ENCODE data around the gene DNMBP. TPM values are rescaled to one million over a fixed set of nuclear protein-coding genes. Genes with fewer than 3 reads are reported as not detected.

The DNMBP gene
- total RNA-seq, 1 experiment from 2014 or later = 60.3 TPM

DNA sequence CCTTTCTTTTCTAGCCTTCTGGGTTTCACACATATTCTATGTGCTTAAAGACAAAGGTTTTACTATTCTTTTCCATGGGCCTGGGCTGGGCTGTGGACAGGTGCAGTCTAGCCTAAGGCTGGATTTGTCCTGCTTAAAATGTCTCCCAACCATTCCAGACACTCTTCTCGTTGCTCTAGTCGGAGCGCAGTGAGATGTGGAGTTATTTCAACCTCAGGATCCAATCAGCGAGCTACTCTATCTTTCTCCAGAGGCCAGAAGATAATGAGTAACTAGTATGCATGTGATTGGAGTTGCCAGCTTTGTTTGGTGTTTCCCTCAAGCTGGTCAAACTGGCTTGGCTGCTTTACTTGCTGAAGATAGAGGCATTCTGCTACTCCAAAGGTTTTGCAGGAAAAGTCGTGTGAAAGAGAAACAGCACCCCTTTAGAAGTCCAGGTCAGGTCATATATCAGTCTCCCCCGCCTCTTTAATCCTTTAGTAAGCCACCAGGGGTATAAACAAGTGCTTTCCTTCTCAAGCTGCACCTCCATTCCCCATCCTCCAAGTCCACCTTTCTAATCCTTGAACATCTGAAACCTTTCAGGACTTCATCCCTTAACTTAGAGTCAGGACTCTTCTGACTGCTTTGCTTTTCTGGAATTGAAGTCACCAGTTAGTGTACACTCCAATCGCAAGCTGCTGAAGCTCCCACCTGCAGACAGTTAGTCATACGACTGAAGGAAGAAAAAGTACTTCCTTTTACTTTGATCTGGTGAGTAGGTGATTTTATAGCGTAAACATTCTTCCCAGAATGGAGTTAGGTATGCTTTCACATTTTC is 78.8 kb downstream of the DNMBP start:
- Histone ChIP-seq H3K4me3 (replicated peaks in 1 of 2; ENCODE audit: low read depth in 1 of 2, low read length in 2 of 2) (peak overlapping the region; percentile 21 to 46), H3K4me1 (ENCODE audit: control insufficient read depth in 1 of 2, insufficient read depth in 2 of 2, low read length in 2 of 2) (peaks cover 79 to 80% of the 10 kb centered on the region in 2 experiments), H3K4me2 (ENCODE audit: low read length) (peak overlapping the region; percentile 77), H3K9me2 (ENCODE audit: insufficient read depth) (no peaks in the 10 kb centered on the region), H3K9ac (ENCODE audit: low read length) (peak overlapping the region; percentile 55), H3K27ac (ENCODE audit: low read depth, low read length) (peak overlapping the region; percentile 93), H4K20me1 (ENCODE audit: insufficient read depth) (no peaks in the 10 kb centered on the region), H3K9me3 (ENCODE audit: control insufficient read depth in 1 of 2, insufficient read depth in 1 of 2, low read depth in 1 of 2, low read length in 2 of 2) (no peaks in the 10 kb centered on the region), H3K79me2 (ENCODE audit: insufficient read depth, low read length) (peaks cover 76% of the 10 kb centered on the region), H3K36me3 (ENCODE audit: control insufficient read depth in 1 of 2, insufficient read depth in 2 of 2, low read length in 2 of 2) (peaks cover 0 to 15% of the 10 kb centered on the region in 2 experiments; a peak in 1 of 4 replicates), H3K27me3 (ENCODE audit: insufficient read depth, low read length) (no peaks in the 10 kb centered on the region), H2AFZ (ENCODE audit: low read depth, low read length, poor library complexity, severe bottlenecking) (no peak overlapping the region)
- POLR2A ChIA-PET = interaction anchor here (1.1 to 2.8 kb wide), 3 partner anchors 10 to 130 kb away, joined by 3 to 13 read pairs (median 4); no protein-coding TSS in a partner anchor
- CTCF ChIA-PET = interaction anchor here (0.7 to 1.1 kb wide), 2 partner anchors 34 to 85 kb away, joined by 3 to 4 read pairs; no protein-coding TSS in a partner anchor
- intact Hi-C loops (cut with micrococcal nuclease) = loop anchor here (1.0 kb wide), 1 partner anchor 75 kb away; no protein-coding TSS in a partner anchor
- peak; percentile 79 for TF ChIP-seq MAX (IDR thresholded peaks at IDR 0.05)
- peak; percentile 84 for TF ChIP-seq SRF (IDR thresholded peaks at IDR 0.05; ENCODE audit: low read depth)
- TF ChIP-seq REST (IDR thresholded peaks at IDR 0.05; ENCODE audit: low read depth) = no peak
- peak; percentile 81 for TF ChIP-seq CEBPB (IDR thresholded peaks at IDR 0.05; ENCODE audit: low read depth)
- TF ChIP-seq, protein P1, sequence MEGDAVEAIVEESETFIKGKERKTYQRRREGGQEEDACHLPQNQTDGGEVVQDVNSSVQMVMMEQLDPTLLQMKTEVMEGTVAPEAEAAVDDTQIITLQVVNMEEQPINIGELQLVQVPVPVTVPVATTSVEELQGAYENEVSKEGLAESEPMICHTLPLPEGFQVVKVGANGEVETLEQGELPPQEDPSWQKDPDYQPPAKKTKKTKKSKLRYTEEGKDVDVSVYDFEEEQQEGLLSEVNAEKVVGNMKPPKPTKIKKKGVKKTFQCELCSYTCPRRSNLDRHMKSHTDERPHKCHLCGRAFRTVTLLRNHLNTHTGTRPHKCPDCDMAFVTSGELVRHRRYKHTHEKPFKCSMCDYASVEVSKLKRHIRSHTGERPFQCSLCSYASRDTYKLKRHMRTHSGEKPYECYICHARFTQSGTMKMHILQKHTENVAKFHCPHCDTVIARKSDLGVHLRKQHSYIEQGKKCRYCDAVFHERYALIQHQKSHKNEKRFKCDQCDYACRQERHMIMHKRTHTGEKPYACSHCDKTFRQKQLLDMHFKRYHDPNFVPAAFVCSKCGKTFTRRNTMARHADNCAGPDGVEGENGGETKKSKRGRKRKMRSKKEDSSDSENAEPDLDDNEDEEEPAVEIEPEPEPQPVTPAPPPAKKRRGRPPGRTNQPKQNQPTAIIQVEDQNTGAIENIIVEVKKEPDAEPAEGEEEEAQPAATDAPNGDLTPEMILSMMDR (IDR thresholded peaks at IDR 0.05 in 2 of 3, conservative IDR thresholded peaks at IDR 0.05 in 1 of 3; ENCODE audit: borderline replicate concordance in 1 of 3, insufficient read depth in 1 of 3, low read depth in 2 of 3, low read length in 2 of 3) = peak in 2 of 3 experiments; percentile 5 to 17; a peak in 1 of 6 replicates
- peak; percentile 89 for TF ChIP-seq TCF7L2 (IDR thresholded peaks at IDR 0.05; ENCODE audit: borderline replicate concordance, extremely low read depth, insufficient read depth, insufficient read length)
- TF ChIP-seq EZH2 (IDR thresholded peaks at IDR 0.05) = no peak
- peak; percentile 47; the same call in 1 of the 2 replicates for TF ChIP-seq POLR2AphosphoS5 (IDR thresholded peaks at IDR 0.05; ENCODE audit: low read depth, low read length)
- peak; percentile 23; the same call in 1 of the 2 replicates for TF ChIP-seq RAD21 (IDR thresholded peaks at IDR 0.05; ENCODE audit: low read depth)
- TF ChIP-seq JUND (IDR thresholded peaks at IDR 0.05) = peak; percentile 95
- peak; percentile 98 for TF ChIP-seq SIN3A (IDR thresholded peaks at IDR 0.05; ENCODE audit: low read depth)
- TF ChIP-seq EGR1 (IDR thresholded peaks at IDR 0.05; ENCODE audit: low read depth) = peak; percentile 70
- peak; percentile 96 for TF ChIP-seq FOSL1 (IDR thresholded peaks at IDR 0.05; ENCODE audit: low read depth)
- peak; percentile 90 for TF ChIP-seq SP1 (IDR thresholded peaks at IDR 0.05; ENCODE audit: low read depth)
- TF ChIP-seq CBX3 (IDR thresholded peaks at IDR 0.05; ENCODE audit: low read depth) = peak; percentile 89; the same call in 1 of the 2 replicates
- TF ChIP-seq ZFX (IDR thresholded peaks at IDR 0.05) = no peak
- no peak; the same call in 1 of the 2 replicates for TF ChIP-seq ELF1 (IDR thresholded peaks at IDR 0.05; ENCODE audit: borderline replicate concordance, low read depth)
- TF ChIP-seq YY1 (IDR thresholded peaks at IDR 0.05; ENCODE audit: extremely low read depth, insufficient replicate concordance, low read depth, low read length) = peak; percentile 29
- RAD21 ChIA-PET (ENCODE audit: low non-redundant PET in 1 of 2, low total read pairs in 2 of 2, uncharacterized antibody in 2 of 2, unreplicated experiment in 2 of 2) = interaction anchor here (0.9 to 1.4 kb wide), 3 partner anchors 24 to 115 kb away, joined by 3 to 6 read pairs (median 5); no protein-coding TSS in a partner anchor
- BruUV-seq (replicated peaks) = no TSS peak
- ATAC-seq (peak; percentile 76), DNase-seq (ENCODE audit: low read depth, low spot score) (peak; percentile 89)
